Measurements from ENCODE around the gene ENTPD1. TPM values are rescaled to one million over a fixed set of nuclear protein-coding genes. Genes with fewer than 3 reads are reported as not detected.

ENTPD1 gene
- polyA plus RNA-seq, 3 donors = 62.2 to 71.1 (median 70.4) TPM

DNA sequence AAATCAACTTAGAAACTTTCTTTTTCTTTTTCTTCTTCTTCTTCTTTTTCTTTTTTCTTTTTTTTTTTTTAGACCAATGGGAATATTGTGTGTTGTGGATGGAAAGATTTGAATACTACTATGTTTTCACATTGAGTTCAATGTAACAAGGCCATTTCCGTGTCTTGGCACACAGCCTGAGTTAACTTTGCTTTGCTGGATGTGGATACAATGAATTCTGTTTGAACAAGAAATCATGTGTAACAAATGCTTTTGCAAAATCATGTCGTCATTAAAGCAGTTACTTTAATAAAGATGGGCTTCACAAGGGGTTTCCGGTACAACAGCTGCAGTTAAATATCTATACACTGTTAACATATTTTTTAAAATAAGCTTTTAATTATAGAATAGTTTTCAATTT lies 13.5 kb upstream of the ENTPD1 start:
- DNase-seq = no peak
- H3K4me3 Mint-ChIP-seq = peak overlapping the region in 1 of 2 donors; percentile 65
- Histone ChIP-seq H3K4me2 (replicated peaks; ENCODE audit: extremely low read depth, low read length, poor library complexity, severe bottlenecking) (peak overlapping the region; percentile 9), H3K4me1 (ENCODE audit: control insufficient read depth in 1 of 2, insufficient read depth in 2 of 2, low read length in 2 of 2) (peaks cover 13 to 15% of the 10 kb centered on the region in 2 donors), H3K79me2 (ENCODE audit: insufficient read depth, low read length) (no peaks in the 10 kb centered on the region), H4K20me1 (ENCODE audit: insufficient read depth, low read length) (no peaks in the 10 kb centered on the region), H3K27ac (ENCODE audit: low read depth in 1 of 2, low read length in 2 of 2) (peak overlapping the region in 1 of 2 donors; percentile 67), H3K27me3 (ENCODE audit: control insufficient read depth in 2 of 2, insufficient read depth in 2 of 2, low read length in 2 of 2) (no peaks in the 10 kb centered on the region), H3K36me3 (replicated peaks in 1 of 2; ENCODE audit: control insufficient read depth in 1 of 2, insufficient read depth in 2 of 2, low read length in 2 of 2) (no peaks in the 10 kb centered on the region), H3K9me3 (replicated peaks in 1 of 2; ENCODE audit: control insufficient read depth in 1 of 2, insufficient read depth in 1 of 2, low read length in 2 of 2) (peaks cover 0 to 6% of the 10 kb centered on the region in 2 donors), H3K9ac (ENCODE audit: insufficient read depth, low read length, poor library complexity, severe bottlenecking) (no peak overlapping the region), H2AFZ (ENCODE audit: insufficient read depth, low read depth, low read length, poor library complexity, severe bottlenecking) (peak overlapping the region; percentile 71), H3K4me3 (replicated peaks in 1 of 3; ENCODE audit: low read depth in 2 of 3, low read length in 3 of 3) (peak overlapping the region in 1 of 3 experiments; percentile 10)
- H3K9me3 Mint-ChIP-seq = peaks cover 0 to 14% (median 3%) of the 10 kb centered on the region in 7 donors
- no peak for TF ChIP-seq CTCF (IDR thresholded peaks at IDR 0.05)
- no CpG with 5 or more reads among the region's 3 CpGs for WGBS (ENCODE audit: insufficient coverage)
- peak overlapping the region; percentile 16 to 90 (median 76) for H3K27ac Mint-ChIP-seq
- H3K36me3 Mint-ChIP-seq = peaks cover 12 to 25% of the 10 kb centered on the region in 2 donors
- peaks cover 29% of the 10 kb centered on the region for H3K4me1 Mint-ChIP-seq
- intact Hi-C loops (cut with micrococcal nuclease) = no loop called here
- peaks cover 0 to 1% (median 0%) of the 10 kb centered on the region in 3 donors for H3K27me3 Mint-ChIP-seq (ENCODE audit: low read depth in 3 of 3)

- Histone ChIP-seq H3K36me3 (replicated peaks in 1 of 2; ENCODE audit: control insufficient read depth in 1 of 2, insufficient read depth in 2 of 2, low read length in 2 of 2) (no peaks in the 10 kb centered on the region), H4K20me1 (ENCODE audit: insufficient read depth, low read length) (no peaks in the 10 kb centered on the region), H2AFZ (ENCODE audit: insufficient read depth, low read depth, low read length, poor library complexity, severe bottlenecking) (no peak overlapping the region), H3K27ac (ENCODE audit: low read depth in 1 of 2, low read length in 2 of 2) (no peak overlapping the region), H3K4me2 (replicated peaks; ENCODE audit: extremely low read depth, low read length, poor library complexity, severe bottlenecking) (no peak overlapping the region), H3K79me2 (ENCODE audit: insufficient read depth, low read length) (no peaks in the 10 kb centered on the region), H3K9me3 (replicated peaks in 1 of 2; ENCODE audit: control insufficient read depth in 1 of 2, insufficient read depth in 1 of 2, low read length in 2 of 2) (peaks cover 0 to 6% of the 10 kb centered on the region in 2 donors), H3K27me3 (ENCODE audit: control insufficient read depth in 2 of 2, insufficient read depth in 2 of 2, low read length in 2 of 2) (no peaks in the 10 kb centered on the region), H3K9ac (ENCODE audit: insufficient read depth, low read length, poor library complexity, severe bottlenecking) (no peak overlapping the region), H3K4me3 (replicated peaks in 1 of 3; ENCODE audit: low read depth in 2 of 3, low read length in 3 of 3) (no peak overlapping the region), H3K4me1 (ENCODE audit: control insufficient read depth in 1 of 2, insufficient read depth in 2 of 2, low read length in 2 of 2) (peaks cover 13 to 15% of the 10 kb centered on the region in 2 donors)
- DNase-seq = no peak
- Mint-ChIP-seq H3K36me3 (peaks cover 12 to 25% of the 10 kb centered on the region in 2 donors), H3K4me1 (peaks cover 29% of the 10 kb centered on the region), H3K27ac (no peak overlapping the region), H3K4me3 (no peak overlapping the region), H3K27me3 (ENCODE audit: low read depth in 3 of 3) (peaks cover 0 to 1% (median 0%) of the 10 kb centered on the region in 3 donors), H3K9me3 (peaks cover 0 to 14% (median 3%) of the 10 kb centered on the region in 7 donors)
- no CpG with 5 or more reads among the region's 2 CpGs for WGBS (ENCODE audit: insufficient coverage)
- intact Hi-C loops (cut with micrococcal nuclease) = no loop called here
- TF ChIP-seq CTCF (IDR thresholded peaks at IDR 0.05) = no peak
These were observed 12.9 kb upstream of the ENTPD1 start for GRCh38 chr10:95742962-95743535.

All from CD14-positive monocyte (primary cell).